ENCODE results near the gene IMMT. TPM values are rescaled to one million over a fixed set of nuclear protein-coding genes. Genes with fewer than 3 reads are reported as not detected.

Gene IMMT
- total and polyA plus RNA-seq, 2 donors (not counting 1 experiment from before 2014, with no cell fraction given), result 23.5 to 66.0 TPM

GRCh38 chr2:86231680-86232372 lies 36.6 kb upstream of the IMMT start:
- Histone ChIP-seq H3K27ac (ENCODE audit: low read length in 2 of 2) (no peak overlapping the region), H3K4me3 (ENCODE audit: control extremely low read depth in 1 of 5, extremely low read depth in 1 of 5, insufficient read depth in 1 of 5, low read depth in 2 of 5, low read length in 4 of 5) (no peak overlapping the region), H3K9ac (ENCODE audit: low read length) (no peak overlapping the region), H3K4me1 (ENCODE audit: control insufficient read depth in 2 of 2, insufficient read depth in 2 of 2, low read length in 2 of 2) (peaks cover 28 to 30% of the 10 kb centered on the region in 2 donors), H3K4me2 (replicated peaks; ENCODE audit: low read depth, low read length, poor library complexity, severe bottlenecking) (no peak overlapping the region), H2AFZ (ENCODE audit: insufficient read depth, low read depth, low read length, poor library complexity, severe bottlenecking) (no peak overlapping the region), H3K9me3 (ENCODE audit: control extremely low read depth in 1 of 3, control insufficient read depth in 2 of 3, insufficient read depth in 1 of 3, low read length in 2 of 3) (no peaks in the 10 kb centered on the region), H3K27me3 (replicated peaks in 1 of 4; ENCODE audit: control extremely low read depth in 1 of 4, control insufficient read depth in 3 of 4, insufficient read depth in 4 of 4, low read length in 3 of 4) (no peaks in the 10 kb centered on the region), H4K20me1 (ENCODE audit: control insufficient read depth, insufficient read depth, low read length, poor library complexity, severe bottlenecking) (no peaks in the 10 kb centered on the region), H3K36me3 (replicated peaks in 1 of 2; ENCODE audit: control extremely low read depth in 1 of 2, control insufficient read depth in 1 of 2, extremely low read depth in 1 of 2, insufficient read depth in 2 of 2, low read length in 1 of 2) (no peaks in the 10 kb centered on the region), H3K79me2 (ENCODE audit: control insufficient read depth, insufficient read depth, low read length) (no peaks in the 10 kb centered on the region)
- no peak for ATAC-seq (ENCODE audit: low read depth)
- peaks cover 18% of the 10 kb centered on the region for H3K4me1 Mint-ChIP-seq
- no peaks in the 10 kb centered on the region for H3K9me3 Mint-ChIP-seq (ENCODE audit: insufficient read depth)
- H3K4me3 Mint-ChIP-seq, result no peak overlapping the region
- H3K27ac Mint-ChIP-seq, result no peak overlapping the region
- no peaks in the 10 kb centered on the region for H3K27me3 Mint-ChIP-seq
- no peak for DNase-seq
- WGBS (ENCODE audit: insufficient coverage), result 94% methylated on average over 13 of the region's 13 CpGs
- intact Hi-C loops (cut with micrococcal nuclease), result no loop called here
- POLR2A ChIA-PET, result no interaction called here
- no peak for TF ChIP-seq EZH2 (IDR thresholded peaks at IDR 0.05; ENCODE audit: borderline replicate concordance, insufficient read depth, low read depth, low read length, poor library complexity, severe bottlenecking)
- no peak for TF ChIP-seq CTCF (IDR thresholded peaks at IDR 0.05)
- CTCF ChIA-PET, result no interaction called here

- H3K4me1 Mint-ChIP-seq, result peaks cover 23% of the 10 kb centered on the region
- H3K27ac Mint-ChIP-seq, result no peak overlapping the region
- POLR2A ChIA-PET, result no interaction called here
- Histone ChIP-seq H3K27ac (ENCODE audit: low read length in 2 of 2) (no peak overlapping the region), H3K4me3 (ENCODE audit: control extremely low read depth in 1 of 5, extremely low read depth in 1 of 5, insufficient read depth in 1 of 5, low read depth in 2 of 5, low read length in 4 of 5) (no peak overlapping the region), H3K4me2 (replicated peaks; ENCODE audit: low read depth, low read length, poor library complexity, severe bottlenecking) (no peak overlapping the region), H3K27me3 (replicated peaks in 1 of 4; ENCODE audit: control extremely low read depth in 1 of 4, control insufficient read depth in 3 of 4, insufficient read depth in 4 of 4, low read length in 3 of 4) (no peaks in the 10 kb centered on the region), H3K9ac (ENCODE audit: low read length) (no peak overlapping the region), H3K79me2 (ENCODE audit: control insufficient read depth, insufficient read depth, low read length) (no peaks in the 10 kb centered on the region), H3K4me1 (ENCODE audit: control insufficient read depth in 2 of 2, insufficient read depth in 2 of 2, low read length in 2 of 2) (peaks cover 36 to 38% of the 10 kb centered on the region in 2 donors), H3K36me3 (replicated peaks in 1 of 2; ENCODE audit: control extremely low read depth in 1 of 2, control insufficient read depth in 1 of 2, extremely low read depth in 1 of 2, insufficient read depth in 2 of 2, low read length in 1 of 2) (no peaks in the 10 kb centered on the region), H2AFZ (ENCODE audit: insufficient read depth, low read depth, low read length, poor library complexity, severe bottlenecking) (no peak overlapping the region), H4K20me1 (ENCODE audit: control insufficient read depth, insufficient read depth, low read length, poor library complexity, severe bottlenecking) (no peaks in the 10 kb centered on the region), H3K9me3 (ENCODE audit: control extremely low read depth in 1 of 3, control insufficient read depth in 2 of 3, insufficient read depth in 1 of 3, low read length in 2 of 3) (no peaks in the 10 kb centered on the region)
- no peaks in the 10 kb centered on the region for H3K9me3 Mint-ChIP-seq (ENCODE audit: insufficient read depth)
- H3K4me3 Mint-ChIP-seq, result no peak overlapping the region
- CTCF ChIA-PET, result interaction anchor here (2.6 kb wide), 1 partner anchor 10 kb away, joined by 14 read pairs; no protein-coding TSS in a partner anchor
- intact Hi-C loops (cut with micrococcal nuclease), result no loop called here
- TF ChIP-seq EZH2 (IDR thresholded peaks at IDR 0.05; ENCODE audit: borderline replicate concordance, insufficient read depth, low read depth, low read length, poor library complexity, severe bottlenecking) (no peak), CTCF (IDR thresholded peaks at IDR 0.05) (no peak)
- ATAC-seq (ENCODE audit: low read depth), result no peak
- WGBS (ENCODE audit: insufficient coverage), result 81% methylated on average over 4 of the region's 5 CpGs
- no peaks in the 10 kb centered on the region for H3K27me3 Mint-ChIP-seq
- no peak for DNase-seq
These were observed 35.7 kb upstream of the IMMT start for GRCh38 chr2:86230961-86231360.

Data from B cell (primary cell).